GM21786 (cell line): ENCODE measurements around the gene RAPGEF5.
A peak's percentile ranks its signal among the peaks of the same experiment; 100 is the strongest.
"Not testable (repeated sequence)": the region's sequence is repeated elsewhere in the genome, so short reads cannot be mapped to it uniquely, and the experiment has no call there.

Source experiments
- ATAC-seq: cut with Tn5 transposase; IDR thresholded peaks from one replicate; pipeline ENCODE4 v1.9.1; 2021; ENCODE audit not compliant: unreplicated experiment

The RAPGEF5 gene

DNA sequence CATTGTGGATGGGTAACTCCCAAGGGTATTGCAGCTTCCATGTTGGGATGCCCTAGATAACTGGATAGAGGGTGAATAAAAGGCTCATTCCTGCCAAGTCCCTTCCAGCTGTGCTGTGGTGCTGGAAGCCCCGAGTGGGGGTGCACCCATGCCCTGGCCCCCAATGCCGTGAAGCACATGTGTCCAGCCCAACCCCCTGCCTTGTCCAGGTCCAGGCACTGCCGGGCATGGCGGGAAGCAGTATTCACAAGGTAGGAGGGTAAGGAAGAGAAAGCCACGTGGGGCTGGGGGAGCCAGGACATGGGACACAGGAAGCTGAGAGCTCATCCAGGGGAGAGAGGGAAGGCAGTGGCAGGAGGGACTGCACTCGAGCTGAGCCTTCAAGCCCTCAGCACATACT, 263.0 kb downstream of the RAPGEF5 start:
- no peak for ATAC-seq

DNA sequence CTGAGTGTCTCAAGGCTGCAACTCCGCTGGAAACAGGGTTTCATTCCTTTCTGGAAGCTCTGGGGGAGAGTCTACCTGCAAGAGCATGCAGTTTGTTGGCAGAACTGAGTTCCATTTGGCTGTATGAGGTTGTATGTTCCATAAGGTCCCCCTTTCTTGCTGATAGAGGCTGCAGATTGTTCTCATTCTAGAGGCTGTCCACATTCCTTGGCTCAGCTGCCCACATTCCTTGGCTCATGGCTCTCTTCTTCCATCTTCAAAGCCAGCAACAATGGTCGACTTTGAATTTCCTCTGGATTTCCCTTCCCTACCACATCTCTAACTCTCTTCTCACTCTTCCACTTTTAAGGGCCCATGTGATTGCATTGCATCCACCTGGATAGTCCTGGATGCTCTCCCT, 264.0 kb downstream of the RAPGEF5 start:
- no peak for ATAC-seq

DNA sequence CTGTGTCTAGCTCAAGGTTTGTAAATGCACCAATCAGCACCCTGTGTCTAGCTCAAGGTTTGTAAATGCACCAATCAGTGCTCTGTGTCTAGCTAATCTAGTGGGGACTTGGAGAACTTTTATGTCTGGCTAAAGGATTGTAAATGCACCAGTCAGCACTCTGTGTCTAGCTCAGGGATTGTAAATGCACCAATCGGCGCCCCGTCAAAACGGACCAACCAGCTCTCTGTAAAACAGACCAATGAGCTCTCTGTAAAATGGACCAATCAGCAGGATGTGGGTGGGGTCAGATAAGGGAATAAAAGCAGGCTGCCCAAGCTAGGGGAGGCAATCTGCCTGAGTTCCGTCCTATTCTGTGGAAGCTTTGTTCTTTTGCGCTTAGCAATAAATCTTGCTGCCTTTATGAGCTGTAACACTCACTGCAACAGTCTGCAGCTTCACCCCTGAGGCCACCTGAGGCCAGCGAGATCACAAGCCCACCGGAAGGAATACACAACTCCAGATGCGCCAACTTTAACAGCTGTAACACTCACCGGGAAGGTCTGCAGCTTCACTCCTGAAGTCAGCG, 265.9 kb downstream of the RAPGEF5 start:
- not testable (repeated sequence) for ATAC-seq

DNA sequence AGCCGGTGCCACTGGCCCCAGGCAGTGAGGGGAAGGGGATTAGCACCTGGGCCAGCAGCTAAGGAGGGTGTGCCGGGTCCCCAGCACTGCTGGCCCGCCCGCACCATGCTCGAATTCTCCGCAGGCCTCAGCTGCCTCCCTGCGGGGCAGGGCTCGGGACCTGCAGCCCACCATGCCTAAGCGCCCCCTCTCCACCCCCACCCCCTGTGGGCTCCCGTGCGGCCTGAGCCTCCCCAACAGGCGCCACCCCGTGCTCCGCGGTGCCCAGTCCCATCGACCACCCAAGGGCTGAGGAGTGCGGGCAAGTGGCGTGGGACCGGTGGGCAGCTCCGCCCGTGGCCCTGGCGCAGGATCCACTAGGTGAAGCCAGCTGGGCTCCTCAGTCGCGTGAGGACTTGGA, 266.4 kb downstream of the RAPGEF5 start:
- no peak for ATAC-seq

- ATAC-seq: no peak
Measured at GRCh38 chr7:22090107-22090506, 266.8 kb downstream of the RAPGEF5 start.

GRCh38 chr7:22088827-22089226, 268.1 kb downstream of the RAPGEF5 start:
- ATAC-seq: no peak

- ATAC-seq: no peak
Measured at GRCh38 chr7:22087861-22088260, 269.1 kb downstream of the RAPGEF5 start.

DNA sequence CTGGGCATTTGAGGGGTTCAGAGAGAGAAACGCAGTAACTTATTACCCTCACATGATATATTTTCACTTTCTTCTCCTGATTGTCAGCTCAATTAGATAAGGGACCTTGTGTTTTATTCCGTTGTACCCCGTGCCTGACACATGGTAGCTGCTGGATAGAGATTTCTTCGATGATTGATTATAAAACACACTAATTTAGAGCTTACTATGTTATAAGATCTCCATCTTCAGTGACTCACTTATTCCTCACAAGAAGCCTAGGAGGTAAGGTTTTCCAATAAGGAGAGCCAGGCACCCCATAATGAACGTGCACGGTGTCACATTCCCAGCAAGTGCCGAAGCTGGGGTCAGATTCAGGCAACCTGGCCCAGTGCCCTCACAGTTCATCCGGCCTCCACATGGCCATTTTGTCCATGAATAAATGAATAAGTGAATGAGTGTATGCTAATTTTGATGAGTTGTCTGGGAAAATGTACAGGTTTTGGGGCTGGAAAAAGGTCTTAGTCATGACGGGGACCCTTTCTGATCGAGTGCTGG, 273.2 kb downstream of the RAPGEF5 start:
- ATAC-seq: no peak

GRCh38 chr7:22082886-22083703, 273.9 kb downstream of the RAPGEF5 start:
- peak; percentile 94 for ATAC-seq

GRCh38 chr7:22082553-22082885, 274.4 kb downstream of the RAPGEF5 start:
- ATAC-seq: peak; percentile 9

- not testable (repeated sequence) for ATAC-seq
Measured at GRCh38 chr7:22080219-22080618, 276.7 kb downstream of the RAPGEF5 start.

DNA sequence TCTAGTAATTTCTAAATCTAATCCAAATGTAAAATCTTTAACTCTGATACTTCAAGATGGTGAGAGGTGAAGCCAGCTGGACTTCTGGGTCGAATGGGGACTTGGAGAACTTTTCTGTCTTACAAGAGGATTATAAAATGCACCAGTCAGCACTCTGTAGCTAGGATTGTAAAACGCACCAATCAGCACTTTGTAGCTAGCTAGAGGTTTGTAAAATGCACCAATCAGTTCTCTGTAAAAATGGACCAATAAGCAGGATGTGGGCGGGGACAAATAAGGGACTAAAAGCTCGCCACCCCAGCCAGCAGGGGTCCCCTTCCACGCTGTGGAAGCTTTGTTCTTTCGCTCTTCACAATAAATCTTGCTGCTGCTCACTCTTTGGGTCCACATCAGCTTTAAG, 278.1 kb downstream of the RAPGEF5 start:
- ATAC-seq: not testable (repeated sequence)

DNA sequence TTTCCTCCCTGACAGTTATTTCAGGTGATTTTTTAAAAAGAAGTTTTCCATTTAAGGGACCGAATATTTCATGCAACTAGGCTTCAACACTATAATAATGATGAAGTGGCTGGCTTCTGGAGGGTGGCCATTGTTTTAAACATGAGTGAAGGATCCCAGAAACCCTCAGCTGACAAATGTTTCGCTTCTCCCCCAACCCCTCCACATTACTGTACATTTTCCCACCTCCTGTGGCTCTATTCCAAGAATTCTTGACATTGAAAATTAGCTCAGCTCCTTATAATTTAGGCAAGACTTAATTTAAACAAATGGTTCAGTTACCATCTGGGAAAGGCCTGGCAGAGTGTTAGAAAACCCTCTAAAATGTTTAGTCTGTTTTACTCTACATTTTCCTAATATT, 281.4 kb downstream of the RAPGEF5 start:
- ATAC-seq: no peak

GRCh38 chr7:22074897-22075296, 282.1 kb downstream of the RAPGEF5 start:
- ATAC-seq: no peak
